ENCODE measurements around the gene SYT13. TPM values are rescaled to one million over a fixed set of nuclear protein-coding genes. Genes with fewer than 3 reads are reported as not detected.

The SYT13 gene
- total and polyA plus RNA-seq, 2 donors (not counting 3 experiments of a cell fraction or from before 2014, with no cell fraction given) = not detected

DNA sequence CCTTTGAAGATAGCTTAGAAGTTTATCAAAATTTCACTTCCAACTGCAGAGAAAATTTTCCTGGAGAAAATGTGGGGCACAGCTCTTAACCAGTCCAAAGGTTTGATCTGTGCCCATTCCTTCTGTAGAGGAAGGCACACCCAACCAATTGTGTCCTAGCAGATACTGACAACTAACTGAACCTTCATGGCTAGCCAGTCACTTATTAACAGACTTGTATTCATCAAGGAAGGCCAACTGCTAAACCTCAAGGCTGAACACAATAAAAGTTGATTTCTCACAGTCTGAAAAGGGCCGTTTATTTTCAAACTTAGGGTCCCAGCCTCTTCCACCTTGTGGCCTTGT lies 19.5 kb downstream of the SYT13 start:
- H3K27ac ChIP-seq (ENCODE audit: insufficient read depth, low read depth, low read length) = no peak overlapping the region
- H3K9me3 ChIP-seq (replicated peaks; ENCODE audit: control insufficient read depth, insufficient read depth, low read length) = no peaks in the 10 kb centered on the region
- H3K4me2 ChIP-seq (ENCODE audit: insufficient read depth, low read length) = no peak overlapping the region
- H2AFZ ChIP-seq (ENCODE audit: low read depth, low read length) = no peak overlapping the region
- intact Hi-C loops (cut with micrococcal nuclease) = no loop called here
- dilution Hi-C loops (cut with MboI; ENCODE audit: extremely low pct_ligation_motif_present, low sequenced_read_pairs) = no loop called here
- no peaks in the 10 kb centered on the region for H3K9me1 ChIP-seq (replicated peaks; ENCODE audit: control insufficient read depth, extremely low read depth, insufficient read depth, low read length)
- no peaks in the 10 kb centered on the region for H4K20me1 ChIP-seq (replicated peaks; ENCODE audit: control insufficient read depth, extremely low read depth, insufficient read depth, low read length)
- no peak for FAIRE-seq
- no peak for DNase-seq (ENCODE audit: low read depth, low spot score)
- ChIA-PET CTCF (no interaction called here), POLR2A (no interaction called here)
- no peaks in the 10 kb centered on the region for H3K36me3 ChIP-seq (ENCODE audit: control insufficient read depth in 2 of 2, extremely low read depth in 1 of 2, insufficient read depth in 2 of 2, low read length in 2 of 2)
- no peak overlapping the region for H3K4me3 ChIP-seq (replicated peaks in 1 of 3; ENCODE audit: insufficient read depth in 1 of 3, low read depth in 1 of 3, low read length in 3 of 3)
- H3K27me3 ChIP-seq (ENCODE audit: control insufficient read depth in 2 of 2, insufficient read depth in 2 of 2, low read length in 2 of 2) = peaks cover 2 to 3% of the 10 kb centered on the region in 2 experiments
- no peak overlapping the region for H3K9ac ChIP-seq (replicated peaks; ENCODE audit: extremely low read depth, insufficient read depth, low read length)
- H3K79me2 ChIP-seq (ENCODE audit: control insufficient read depth, insufficient read depth, low read length) = no peaks in the 10 kb centered on the region
- TF ChIP-seq POLR2A (IDR thresholded peaks at IDR 0.05; ENCODE audit: low read depth, low read length) (no peak), MYC (IDR thresholded peaks at IDR 0.05; ENCODE audit: low read depth, low read length) (no peak)
- TF ChIP-seq, protein P1, sequence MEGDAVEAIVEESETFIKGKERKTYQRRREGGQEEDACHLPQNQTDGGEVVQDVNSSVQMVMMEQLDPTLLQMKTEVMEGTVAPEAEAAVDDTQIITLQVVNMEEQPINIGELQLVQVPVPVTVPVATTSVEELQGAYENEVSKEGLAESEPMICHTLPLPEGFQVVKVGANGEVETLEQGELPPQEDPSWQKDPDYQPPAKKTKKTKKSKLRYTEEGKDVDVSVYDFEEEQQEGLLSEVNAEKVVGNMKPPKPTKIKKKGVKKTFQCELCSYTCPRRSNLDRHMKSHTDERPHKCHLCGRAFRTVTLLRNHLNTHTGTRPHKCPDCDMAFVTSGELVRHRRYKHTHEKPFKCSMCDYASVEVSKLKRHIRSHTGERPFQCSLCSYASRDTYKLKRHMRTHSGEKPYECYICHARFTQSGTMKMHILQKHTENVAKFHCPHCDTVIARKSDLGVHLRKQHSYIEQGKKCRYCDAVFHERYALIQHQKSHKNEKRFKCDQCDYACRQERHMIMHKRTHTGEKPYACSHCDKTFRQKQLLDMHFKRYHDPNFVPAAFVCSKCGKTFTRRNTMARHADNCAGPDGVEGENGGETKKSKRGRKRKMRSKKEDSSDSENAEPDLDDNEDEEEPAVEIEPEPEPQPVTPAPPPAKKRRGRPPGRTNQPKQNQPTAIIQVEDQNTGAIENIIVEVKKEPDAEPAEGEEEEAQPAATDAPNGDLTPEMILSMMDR (IDR thresholded peaks at IDR 0.05; ENCODE audit: extremely low read depth in 1 of 2, insufficient read depth in 1 of 2, low read depth in 1 of 2, low read length in 2 of 2) = no peak
- TF ChIP-seq, protein P2, sequence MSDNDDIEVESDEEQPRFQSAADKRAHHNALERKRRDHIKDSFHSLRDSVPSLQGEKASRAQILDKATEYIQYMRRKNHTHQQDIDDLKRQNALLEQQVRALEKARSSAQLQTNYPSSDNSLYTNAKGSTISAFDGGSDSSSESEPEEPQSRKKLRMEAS (IDR thresholded peaks at IDR 0.05; ENCODE audit: insufficient read depth, insufficient read length) = no peak
- H3K4me1 ChIP-seq (ENCODE audit: control insufficient read depth, extremely low read depth, insufficient read depth, low read length) = peaks cover 3% of the 10 kb centered on the region
- no TSS peak for BruUV-seq (replicated peaks)

DNA sequence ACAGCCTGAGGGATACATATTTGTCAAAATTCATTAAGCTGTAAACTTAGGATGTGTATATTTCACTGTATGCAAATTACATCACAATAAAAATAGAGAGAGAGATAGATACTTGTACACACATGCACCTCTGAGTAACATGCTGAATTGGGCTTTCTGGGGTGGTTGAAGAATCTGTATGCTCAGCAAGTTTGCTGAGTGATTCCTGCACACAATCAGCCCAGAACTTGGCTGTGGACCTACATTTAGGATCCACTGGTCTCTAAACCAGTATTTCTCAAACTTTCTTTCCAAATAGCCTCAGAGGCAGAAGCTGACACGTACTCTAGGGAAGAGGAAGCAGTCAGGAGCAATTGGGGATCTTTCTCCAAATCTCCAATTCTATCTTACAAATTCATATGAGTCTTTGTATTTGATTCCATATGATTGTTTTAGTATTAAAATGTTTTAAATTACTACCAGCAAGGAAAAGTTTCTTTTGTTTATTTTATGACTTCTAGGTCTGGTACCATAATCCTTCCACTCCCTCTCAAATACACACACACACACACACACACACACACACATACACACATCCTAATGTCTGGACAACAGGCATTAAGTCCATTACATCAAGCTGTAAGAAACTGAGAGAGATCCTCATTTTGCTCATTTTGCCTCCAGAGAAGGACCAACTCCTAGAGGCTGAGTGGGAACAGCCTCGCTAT lies 20.0 kb downstream of the SYT13 start:
- Histone ChIP-seq H3K36me3 (ENCODE audit: control insufficient read depth in 2 of 2, extremely low read depth in 1 of 2, insufficient read depth in 2 of 2, low read length in 2 of 2) (no peaks in the 10 kb centered on the region), H3K79me2 (ENCODE audit: control insufficient read depth, insufficient read depth, low read length) (no peaks in the 10 kb centered on the region), H3K27ac (ENCODE audit: insufficient read depth, low read depth, low read length) (no peak overlapping the region), H3K4me2 (ENCODE audit: insufficient read depth, low read length) (no peak overlapping the region), H3K27me3 (ENCODE audit: control insufficient read depth in 2 of 2, insufficient read depth in 2 of 2, low read length in 2 of 2) (peaks cover 0 to 2% of the 10 kb centered on the region in 2 experiments), H3K4me3 (replicated peaks in 1 of 3; ENCODE audit: insufficient read depth in 1 of 3, low read depth in 1 of 3, low read length in 3 of 3) (no peak overlapping the region), H3K4me1 (ENCODE audit: control insufficient read depth, extremely low read depth, insufficient read depth, low read length) (peaks cover 3% of the 10 kb centered on the region), H3K9me1 (replicated peaks; ENCODE audit: control insufficient read depth, extremely low read depth, insufficient read depth, low read length) (no peaks in the 10 kb centered on the region), H2AFZ (ENCODE audit: low read depth, low read length) (no peak overlapping the region), H4K20me1 (replicated peaks; ENCODE audit: control insufficient read depth, extremely low read depth, insufficient read depth, low read length) (no peaks in the 10 kb centered on the region), H3K9me3 (replicated peaks; ENCODE audit: control insufficient read depth, insufficient read depth, low read length) (no peaks in the 10 kb centered on the region), H3K9ac (replicated peaks; ENCODE audit: extremely low read depth, insufficient read depth, low read length) (no peak overlapping the region)
- ChIA-PET CTCF (interaction anchor here (1.0 kb wide), 1 partner anchor 155 kb away, joined by 3 read pairs; no protein-coding TSS in a partner anchor), POLR2A (no interaction called here)
- dilution Hi-C loops (cut with MboI; ENCODE audit: extremely low pct_ligation_motif_present, low sequenced_read_pairs) (no loop called here), intact Hi-C loops (cut with micrococcal nuclease) (no loop called here)
- DNase-seq (ENCODE audit: low read depth, low spot score) (no peak), FAIRE-seq (no peak)
- TF ChIP-seq, protein P1 (IDR thresholded peaks at IDR 0.05; ENCODE audit: extremely low read depth in 1 of 2, insufficient read depth in 1 of 2, low read depth in 1 of 2, low read length in 2 of 2) = no peak
- TF ChIP-seq MYC (IDR thresholded peaks at IDR 0.05; ENCODE audit: low read depth, low read length) (no peak), POLR2AphosphoS5 (IDR thresholded peaks at IDR 0.05; ENCODE audit: insufficient read depth, low read depth, low read length) (no peak), FOS (IDR thresholded peaks at IDR 0.05; ENCODE audit: borderline replicate concordance, insufficient read depth, low read length) (no peak), EZH2 (IDR thresholded peaks at IDR 0.05; ENCODE audit: borderline replicate concordance, low read depth, low read length, severe bottlenecking) (no peak), GATA2 (IDR thresholded peaks at IDR 0.05; ENCODE audit: insufficient read depth, insufficient read length, low read depth, low read length) (no peak), JUN (IDR thresholded peaks at IDR 0.05; ENCODE audit: borderline replicate concordance, insufficient read depth, insufficient read length, low read depth) (no peak), POLR2A (IDR thresholded peaks at IDR 0.05; ENCODE audit: low read depth, low read length) (no peak)
- TF ChIP-seq, protein P2 (IDR thresholded peaks at IDR 0.05; ENCODE audit: insufficient read depth, insufficient read length) = no peak
- BruUV-seq (replicated peaks) = no TSS peak
